GM21786 (cell line): ENCODE measurements around the gene ADAM17.
"Not testable (repeated sequence)": the region's sequence is repeated elsewhere in the genome, so short reads cannot be mapped to it uniquely, and the experiment has no call there.

ENCODE experiments used
- ATAC-seq: cut with Tn5 transposase; IDR thresholded peaks from one replicate; pipeline ENCODE4 v1.9.1; 2021; ENCODE audit not compliant: unreplicated experiment

ADAM17 gene

DNA sequence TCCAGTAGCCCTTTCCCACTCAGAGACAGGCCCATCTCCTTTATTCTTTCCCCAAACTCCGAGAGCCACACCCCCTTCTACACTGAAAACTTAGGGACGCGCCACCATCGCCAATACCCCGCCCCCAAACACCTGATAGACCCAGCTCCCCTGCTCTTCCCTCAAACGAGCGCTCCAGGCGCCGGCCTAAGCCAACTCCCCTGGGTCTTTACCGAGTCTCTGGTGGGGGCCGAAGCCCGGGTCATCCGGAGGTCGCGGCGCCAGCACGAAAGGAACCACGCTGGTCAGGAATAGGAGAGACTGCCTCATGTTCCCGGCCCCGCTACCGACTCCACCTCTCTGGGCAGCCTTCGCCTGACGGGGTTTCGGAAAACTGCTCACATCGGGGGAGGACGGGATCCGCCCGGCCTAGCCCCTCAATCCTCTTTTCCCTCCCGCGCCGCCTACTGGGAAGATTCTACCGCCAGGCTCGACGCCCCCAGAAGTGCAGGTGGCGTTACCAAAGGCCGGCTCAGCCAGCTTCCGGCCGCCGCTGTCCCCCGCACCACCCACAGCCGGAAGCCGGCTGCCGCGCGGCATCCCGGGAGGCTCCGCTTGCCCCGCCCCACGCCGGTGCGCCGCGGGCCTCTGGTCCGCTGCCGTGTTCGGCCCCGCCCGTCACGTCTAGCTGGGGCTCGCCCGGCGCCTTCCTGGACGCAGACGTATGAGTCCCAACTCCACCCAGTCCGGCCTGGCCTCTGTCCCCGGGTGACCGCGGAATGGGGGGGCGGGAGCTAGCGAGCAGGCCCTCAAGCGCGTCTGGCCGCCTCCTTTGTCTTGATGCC is at the start of gene ADAM17:
ADAM17 (minus strand) TSS at position 534 of the 824 bp plus-strand sequence; CDS start at position 309, 225 bp downstream.
- peak; percentile 81 for ATAC-seq

DNA sequence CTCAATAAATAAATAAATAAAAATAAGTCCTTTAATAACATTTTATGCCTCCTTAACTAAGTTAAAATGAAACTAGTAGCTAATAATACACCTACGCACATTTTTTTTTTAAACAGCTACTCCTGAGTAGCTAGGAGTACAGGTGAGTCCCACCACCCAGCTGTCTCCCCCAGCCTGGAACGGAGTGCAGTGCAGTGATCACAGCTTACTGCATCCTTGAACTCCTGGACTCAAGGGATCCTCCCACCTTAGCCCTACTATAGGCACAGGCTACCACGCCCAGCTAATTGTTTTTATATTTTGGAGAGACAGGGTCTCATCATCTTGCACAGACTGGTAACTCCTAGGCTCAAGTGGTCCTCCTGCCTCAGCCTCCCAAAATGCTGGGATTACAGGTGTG is 46.8 kb upstream of the ADAM17 start:
- ATAC-seq: no peak

DNA sequence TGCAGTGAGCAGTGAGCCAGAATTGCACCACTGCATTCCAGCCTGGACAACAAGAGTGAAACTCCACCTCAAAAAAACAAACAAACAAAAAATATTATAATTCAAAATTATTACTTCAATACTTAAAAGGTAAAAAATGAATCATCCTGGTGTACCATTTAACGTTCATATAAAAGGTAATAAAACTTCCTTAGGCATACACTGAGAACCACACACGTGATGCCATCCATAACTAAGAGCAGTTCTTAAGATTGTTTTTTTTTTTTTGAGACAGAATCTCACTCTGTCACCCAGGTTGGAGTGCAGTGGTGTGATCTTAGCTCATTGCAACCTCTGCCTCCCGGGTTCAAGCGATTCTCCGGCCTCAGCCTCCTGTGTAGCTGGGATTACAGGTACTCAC is 45.8 kb upstream of the ADAM17 start:
- ATAC-seq: no peak

DNA sequence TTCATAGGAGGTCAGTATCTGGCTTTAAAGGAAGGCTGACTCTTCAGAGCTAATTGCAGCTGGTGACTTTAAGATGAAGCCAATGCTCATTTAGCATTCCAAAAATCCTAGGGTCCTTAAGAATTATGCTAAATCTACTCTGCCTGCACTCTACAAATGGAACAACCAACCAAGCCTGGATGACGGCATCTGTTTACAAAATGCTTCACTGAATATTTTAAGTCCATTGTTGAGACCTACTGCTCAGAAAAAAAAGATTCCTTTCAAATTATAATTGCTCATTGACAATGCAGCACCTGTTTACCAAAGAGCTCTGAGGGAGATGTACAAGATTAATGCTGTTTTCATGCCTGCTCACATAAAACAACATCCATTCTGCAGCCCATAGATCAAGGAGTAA is 43.8 kb upstream of the ADAM17 start:
- no peak for ATAC-seq

DNA sequence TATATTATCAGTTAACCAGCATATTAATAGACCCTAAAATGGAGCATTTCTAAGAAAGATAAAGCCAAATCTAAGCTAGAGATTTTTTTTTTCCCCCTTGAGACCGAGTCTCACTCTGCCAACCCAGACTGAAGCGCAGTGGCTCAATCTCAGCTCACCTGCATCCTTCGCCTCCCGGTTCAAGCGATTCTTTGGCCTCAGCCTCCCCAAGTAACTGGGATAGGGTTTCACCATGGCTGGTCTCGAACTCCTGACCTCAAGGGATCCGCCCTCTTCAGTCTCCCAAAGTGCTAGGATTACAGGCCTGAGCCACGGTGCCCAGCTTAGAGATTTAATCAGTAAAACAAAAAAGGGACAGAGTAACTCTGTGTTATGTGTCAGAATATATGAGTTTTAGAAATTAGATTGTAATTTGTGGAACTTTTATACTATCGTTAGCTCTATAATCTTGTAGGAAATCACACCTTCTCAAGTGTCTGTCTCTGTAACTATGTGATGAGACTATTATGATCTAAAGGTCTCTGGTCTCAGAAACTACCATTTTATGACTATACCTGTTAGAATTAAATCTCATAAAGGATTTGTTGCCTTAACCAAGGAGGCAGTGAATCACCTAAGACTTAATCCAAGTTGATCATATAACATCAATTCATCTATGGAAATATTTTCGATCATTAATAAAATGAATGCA is 41.1 kb upstream of the ADAM17 start:
- ATAC-seq: no peak

DNA sequence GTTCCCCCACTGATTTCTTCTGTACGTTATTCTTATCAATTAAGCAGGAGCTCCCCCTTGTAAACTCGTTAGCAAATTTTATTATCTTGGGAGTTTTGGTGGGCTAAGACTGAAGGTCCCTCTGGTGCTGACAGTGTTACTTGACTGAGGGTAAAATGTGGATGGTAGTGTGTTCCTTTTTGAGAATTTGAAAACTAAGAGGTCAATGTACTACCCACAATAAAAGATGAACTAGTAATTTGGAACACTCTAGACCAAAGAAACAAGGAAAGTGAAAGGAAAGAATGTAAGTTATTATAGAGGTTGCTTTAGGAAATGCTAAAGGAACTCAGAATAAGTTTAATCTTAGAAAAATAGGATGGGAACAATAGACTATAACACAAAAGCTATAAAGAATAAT is 40.1 kb upstream of the ADAM17 start:
- ATAC-seq: no peak

DNA sequence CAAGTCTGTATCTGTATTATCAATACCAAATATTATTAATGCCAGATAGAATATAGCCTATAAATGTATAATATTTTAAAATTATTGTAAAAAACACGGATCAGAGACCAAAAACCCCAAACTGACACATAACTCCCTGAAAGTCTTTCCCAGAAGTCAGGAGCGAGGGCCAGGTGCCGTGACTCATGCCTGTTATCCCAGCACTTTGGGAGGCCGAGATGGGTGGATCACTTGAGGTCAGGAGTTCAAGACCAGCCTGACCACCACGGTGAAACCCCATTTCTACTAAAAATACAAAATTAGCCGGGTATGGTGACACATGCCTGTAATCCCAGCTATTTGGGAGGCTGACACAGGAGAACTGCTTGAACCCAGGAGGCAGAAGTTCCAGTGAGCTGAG is 39.6 kb upstream of the ADAM17 start:
- ATAC-seq: not testable (repeated sequence)

DNA sequence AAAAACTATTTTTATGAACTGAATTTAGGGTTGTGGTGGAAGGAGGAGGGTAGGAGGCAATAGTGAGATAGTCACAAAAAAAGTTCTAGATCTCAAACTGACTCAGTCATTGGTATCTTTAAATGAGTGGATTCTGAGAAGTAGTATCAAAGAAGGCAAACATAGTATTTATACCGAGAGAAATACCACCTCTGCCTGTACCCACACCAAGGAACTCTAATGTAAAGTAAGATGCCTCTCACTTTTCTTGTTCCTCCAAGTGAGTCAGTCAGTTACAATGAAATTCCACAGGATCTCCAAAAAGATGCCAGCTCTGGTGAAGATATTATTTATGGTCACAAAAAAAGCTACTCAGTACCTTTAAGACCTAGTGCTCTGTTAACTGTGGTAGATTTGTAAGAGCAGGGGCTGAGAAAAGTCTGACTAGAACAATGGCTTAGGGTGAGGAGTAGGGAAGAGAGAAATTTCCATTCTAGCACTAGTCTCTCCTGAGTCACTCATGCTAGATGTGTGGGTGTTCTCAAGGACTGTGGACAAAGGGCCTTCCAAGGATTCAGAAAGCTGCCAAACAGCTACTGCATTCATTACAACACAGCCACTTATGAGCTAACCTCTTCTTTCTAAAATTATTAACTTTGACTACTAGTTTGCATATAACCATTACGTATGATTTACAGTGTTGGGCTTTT is 38.9 kb upstream of the ADAM17 start:
- ATAC-seq: no peak

DNA sequence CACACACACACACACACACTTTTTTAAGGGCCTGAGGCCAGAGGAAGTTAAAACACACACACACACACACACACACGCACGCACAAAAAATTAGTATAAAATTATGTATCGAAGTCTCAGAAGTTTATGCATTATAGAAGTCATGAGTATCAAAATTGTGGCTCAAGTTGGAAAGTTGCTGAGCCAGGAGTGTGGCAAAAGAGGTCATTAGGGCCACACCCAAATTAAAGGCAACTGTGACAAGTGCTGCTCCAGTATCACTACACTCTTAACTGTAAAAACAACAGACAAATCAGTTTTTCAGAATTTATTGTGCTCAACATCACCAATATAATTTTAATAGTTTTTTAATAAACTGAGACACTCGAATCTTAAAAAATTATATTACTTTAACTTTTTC is 38.3 kb upstream of the ADAM17 start:
- no peak for ATAC-seq

DNA sequence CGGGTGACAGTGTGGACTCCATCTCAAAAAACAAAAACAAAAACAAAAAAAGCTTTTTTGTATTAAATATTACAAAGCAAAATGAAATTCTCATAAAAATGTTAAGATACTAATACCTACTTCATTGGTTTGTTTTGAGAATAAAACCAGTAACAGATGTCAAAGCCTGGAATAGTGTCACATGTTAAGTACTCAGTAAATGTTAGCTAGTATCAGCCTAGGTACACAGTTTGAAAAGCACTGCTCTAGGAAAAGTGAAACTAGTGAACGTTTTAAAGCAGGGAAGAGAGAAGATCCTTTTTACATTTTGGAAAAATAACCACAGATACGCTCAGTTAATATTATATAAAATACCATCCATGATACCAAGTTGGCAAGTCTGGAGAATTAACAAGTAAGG is 37.1 kb upstream of the ADAM17 start:
- no peak for ATAC-seq

DNA sequence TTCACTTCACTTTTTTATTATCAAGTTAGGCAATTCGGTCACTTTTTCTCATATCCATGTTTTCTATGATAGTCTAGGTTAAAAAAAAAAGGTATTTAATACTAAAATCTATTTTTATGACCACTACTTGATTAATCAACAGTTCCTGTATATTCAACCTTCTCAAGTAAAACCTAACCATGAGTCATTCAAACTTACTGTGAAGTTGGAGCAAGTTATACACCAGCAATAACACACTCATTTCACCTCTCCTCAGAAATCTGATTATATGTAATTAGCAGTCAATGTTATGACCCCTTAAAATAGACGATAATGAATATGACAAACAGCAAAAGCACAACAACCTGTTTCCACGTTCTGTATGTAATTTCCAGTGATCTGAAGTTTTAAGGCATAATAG is 35.0 kb upstream of the ADAM17 start:
- ATAC-seq: no peak

DNA sequence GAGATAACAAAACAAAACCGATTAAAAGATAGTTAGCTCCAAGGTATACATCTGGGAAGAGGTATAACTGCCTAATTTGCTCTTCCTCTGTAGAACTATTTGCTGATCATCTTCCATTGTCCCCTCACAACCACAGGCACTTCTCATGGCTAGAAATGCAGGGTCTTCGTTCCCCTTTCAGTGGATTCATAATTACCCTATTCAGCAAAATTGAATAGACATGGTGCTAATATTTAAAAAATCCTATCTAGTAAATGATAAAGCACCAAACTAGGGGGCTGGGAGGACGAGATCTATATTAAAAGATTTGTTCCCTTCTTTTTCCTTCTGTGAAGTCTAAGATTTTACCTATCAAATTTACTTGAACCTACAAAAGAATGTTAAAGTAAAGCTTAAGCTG is 30.8 kb upstream of the ADAM17 start:
- no peak for ATAC-seq

DNA sequence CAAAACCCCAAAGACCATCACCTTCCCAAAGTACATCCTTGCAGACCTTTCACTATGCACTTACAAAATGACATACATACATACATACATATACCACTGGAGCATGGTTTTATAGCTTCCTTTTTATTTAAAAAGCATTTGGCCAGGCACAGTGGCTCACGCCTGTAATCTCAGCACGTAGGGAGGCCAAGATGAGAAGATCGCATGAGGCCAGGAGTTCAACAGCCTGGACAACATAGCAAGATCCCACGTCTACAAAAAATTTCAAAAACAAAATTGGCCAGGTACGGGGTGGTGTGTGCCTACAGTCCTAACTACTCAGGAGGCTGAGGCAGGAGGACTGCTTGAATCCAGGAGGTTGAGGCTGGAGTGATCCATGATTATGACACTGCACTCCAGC is 29.9 kb upstream of the ADAM17 start:
- ATAC-seq: no peak

DNA sequence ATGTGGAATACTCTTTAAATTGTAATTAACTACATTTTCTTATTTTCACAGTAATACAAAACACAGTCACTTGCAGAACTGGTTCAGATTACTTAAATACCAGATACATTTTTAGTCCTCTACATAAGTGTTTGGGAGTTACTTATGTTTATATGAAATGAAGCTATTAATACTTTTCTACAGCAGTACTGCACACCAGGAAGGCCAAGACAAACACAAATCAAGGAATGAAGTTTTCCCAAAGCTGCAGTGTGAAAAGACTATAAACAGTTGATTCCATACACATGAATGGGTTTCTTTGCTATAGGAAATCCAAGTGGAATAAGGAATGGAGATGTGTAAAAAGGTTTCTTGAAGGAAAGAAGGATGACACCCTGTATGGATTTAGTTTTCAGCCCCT is 29.3 kb upstream of the ADAM17 start:
- ATAC-seq: not testable (repeated sequence)

DNA sequence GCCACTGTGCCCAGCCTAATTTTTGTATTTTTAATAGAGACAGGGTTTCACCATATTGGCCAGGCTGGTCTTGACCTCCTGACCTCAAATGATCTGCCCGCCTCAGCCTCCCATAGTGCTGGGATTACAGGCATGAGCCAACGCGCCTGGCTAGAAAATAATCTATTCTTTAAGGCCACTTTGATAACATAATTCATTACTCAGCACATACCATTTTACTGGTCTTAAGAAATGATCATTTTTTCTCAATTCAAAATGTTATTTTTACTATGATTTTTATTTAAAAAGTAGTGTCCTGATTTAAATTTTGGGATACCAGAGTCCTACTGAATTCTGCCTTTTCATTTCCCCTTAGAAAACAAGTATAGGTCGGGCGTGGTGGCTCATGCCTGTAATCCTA is 27.0 kb upstream of the ADAM17 start:
- no peak for ATAC-seq

DNA sequence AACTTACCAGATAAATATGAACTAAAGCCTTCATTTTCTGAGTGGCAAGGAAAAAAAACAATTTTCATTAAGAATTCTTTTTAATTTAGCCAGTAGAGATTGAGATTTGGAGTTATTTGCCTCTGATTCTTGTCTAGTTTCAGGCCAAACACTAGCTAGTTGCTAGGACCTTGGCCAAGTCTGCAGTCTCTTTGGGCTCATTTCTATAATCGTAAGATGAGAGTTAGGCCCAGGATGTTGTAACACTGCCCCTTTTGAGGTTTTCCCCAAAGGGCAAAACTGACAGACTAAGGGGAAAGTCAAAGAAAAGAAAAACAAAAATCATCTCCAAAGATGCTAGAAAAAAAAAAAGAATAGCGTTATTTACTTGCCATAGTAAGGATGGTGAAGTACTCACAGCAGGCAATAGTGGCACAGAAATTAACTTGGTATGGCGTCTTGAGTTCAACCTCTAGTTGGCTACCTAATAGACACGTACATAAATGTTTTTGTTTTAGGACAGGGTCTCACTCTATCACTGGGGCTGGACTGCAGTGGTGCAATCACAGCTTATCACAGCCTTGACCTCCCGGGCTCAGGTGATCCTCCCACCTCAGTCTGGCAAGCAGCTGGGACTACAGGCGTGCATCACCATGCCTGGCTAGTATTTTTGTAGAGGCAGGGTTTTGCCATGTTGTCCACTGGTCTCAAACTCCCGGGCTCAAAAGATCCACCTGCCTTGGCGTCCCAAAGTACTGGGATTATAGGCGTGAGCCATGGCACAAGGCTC is 23.0 kb upstream of the ADAM17 start:
- ATAC-seq: no peak

DNA sequence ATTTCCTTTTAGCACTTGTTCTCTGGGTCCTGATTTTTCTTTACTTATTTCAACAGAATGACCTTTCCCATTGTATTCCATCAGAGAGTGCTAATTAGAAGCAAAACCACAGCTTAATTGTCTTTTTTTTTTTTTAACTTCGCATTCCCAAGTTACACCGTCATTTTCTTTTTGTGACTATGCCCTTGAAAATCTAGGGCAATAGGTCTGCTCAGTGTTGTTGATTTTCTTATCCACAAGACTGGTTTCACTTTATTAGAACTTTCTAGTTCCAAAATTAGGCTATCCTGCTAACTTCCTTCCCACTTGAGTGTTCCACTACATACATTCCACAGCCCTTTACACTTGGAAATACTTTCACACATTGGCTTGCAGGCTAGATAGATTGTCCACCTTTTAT is 18.7 kb upstream of the ADAM17 start:
- no peak for ATAC-seq

DNA sequence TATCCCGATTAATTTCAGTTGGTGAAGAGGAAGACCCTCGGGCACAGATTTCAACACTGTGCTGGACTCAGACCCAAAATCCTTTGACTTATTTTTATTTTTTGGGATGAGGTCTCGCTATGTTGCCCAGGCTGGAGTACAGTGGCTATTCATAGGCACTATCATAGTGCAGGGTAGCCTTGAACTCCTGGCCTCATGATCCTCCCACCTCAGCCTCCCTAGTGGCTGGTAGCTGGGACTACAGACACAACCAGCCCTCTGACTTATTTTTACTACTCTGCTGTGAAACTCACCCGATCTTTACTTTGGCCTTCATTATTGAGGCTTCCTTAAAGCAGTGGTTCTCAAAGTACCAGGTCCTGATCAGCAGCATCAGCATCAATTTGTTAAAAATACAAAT is 18.2 kb upstream of the ADAM17 start:
- no peak for ATAC-seq

DNA sequence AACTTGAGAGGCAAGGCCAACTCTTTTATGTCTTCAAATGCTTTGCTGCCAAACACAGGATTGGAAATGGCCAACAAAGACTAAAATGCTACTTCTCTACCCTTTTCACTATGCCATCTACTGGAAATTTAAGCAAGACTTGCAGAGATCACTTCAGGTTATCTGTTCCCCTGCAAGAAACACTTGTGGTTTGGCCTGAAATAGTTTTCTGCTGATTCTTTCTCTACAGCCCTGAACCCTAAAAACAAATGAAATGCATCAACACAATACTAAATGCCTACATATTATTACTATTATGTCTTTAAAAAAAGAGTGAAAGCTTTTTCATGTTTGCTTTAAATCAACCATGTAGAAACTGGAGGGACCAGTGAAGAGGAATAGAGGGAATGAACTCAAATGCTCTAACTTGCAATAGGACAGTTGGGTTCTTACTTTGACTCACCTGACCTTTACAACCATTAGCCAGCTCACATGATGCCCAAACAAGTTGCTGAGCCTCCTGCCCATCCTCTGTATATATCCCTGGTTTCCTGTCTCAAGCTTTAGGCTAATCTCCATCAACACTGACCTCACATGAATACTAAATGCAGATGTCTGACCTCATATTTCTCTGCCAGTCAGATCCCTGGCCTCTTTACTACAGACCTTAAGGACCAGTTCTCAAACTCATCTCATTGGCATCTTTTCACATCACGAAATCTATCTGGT is 17.5 kb upstream of the ADAM17 start:
- no peak for ATAC-seq

DNA sequence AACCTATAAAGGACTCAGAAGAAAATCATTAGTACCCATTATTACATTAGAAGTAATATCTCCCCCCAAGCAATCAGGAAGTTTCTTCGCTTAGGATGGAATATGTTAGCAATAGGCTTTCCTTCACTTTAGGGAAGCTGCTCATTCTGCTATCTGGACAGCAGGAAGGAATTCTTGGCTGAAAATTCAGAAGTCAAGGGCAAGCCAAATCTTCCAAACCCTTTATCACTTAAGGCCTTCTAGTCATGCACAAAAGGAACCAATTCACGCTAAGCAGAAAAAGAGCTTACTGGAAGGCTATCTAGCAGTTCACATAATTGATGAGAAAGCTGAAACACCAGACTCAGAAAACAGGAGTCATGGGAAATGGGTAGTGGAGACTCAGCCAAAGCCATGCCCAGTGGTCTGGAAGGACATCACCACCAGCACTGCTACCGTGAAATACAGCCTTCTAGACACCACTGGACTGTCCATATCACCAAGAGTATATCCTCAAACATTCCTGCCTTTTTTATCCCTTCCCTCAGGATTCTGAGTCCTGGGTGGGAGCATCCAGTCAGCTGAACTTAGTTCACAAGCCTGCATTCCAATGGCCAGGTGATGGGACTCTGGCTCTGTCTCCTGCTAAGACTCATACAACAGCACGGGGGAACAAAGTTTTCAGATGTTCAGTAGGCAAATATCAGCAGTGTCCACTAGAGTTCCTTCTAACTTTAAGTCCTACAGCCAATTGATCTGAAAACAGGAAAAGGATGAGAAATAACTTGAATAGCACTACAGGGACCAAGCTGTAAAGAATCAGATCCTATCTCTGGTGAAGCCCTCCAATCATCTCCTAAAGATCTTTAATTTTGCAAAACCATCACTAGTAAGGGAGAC is 14.8 kb upstream of the ADAM17 start:
- ATAC-seq: no peak
